ENCODE data around the gene ZBTB5. TPM values are rescaled to one million over a fixed set of nuclear protein-coding genes. Genes with fewer than 3 reads are reported as not detected.
A peak's percentile ranks its signal among the peaks of the same experiment; 100 is the strongest.

Gene ZBTB5
- total and polyA plus RNA-seq, 8 donors, result 2.2 to 16.5 (median 6.7) TPM; not detected in 1

- no peak overlapping the region for H3K4me3 ChIP-seq
- WGBS, 5 donors, result 85 to 95% (median 90%) methylated on average over 4 of the region's 4 CpGs
These were observed 51.9 kb downstream of the ZBTB5 start for GRCh38 chr9:37413311-37413710.

GRCh38 chr9:37412431-37413151, 52.7 kb downstream of the ZBTB5 start:
- intact Hi-C loops (cut with DNase I; ENCODE audit: low total_unique reads), result loop anchor here (10.0 kb wide), 1 partner anchor 62 kb away; no protein-coding TSS in a partner anchor
- no peak overlapping the region for H3K4me3 ChIP-seq
- TF ChIP-seq EP300 (IDR thresholded peaks at IDR 0.05), result no peak
- TF ChIP-seq POLR2AphosphoS5 (IDR thresholded peaks at IDR 0.05), result no peak
- TF ChIP-seq POLR2A (IDR thresholded peaks at IDR 0.05), result no peak
- TF ChIP-seq, protein P1, sequence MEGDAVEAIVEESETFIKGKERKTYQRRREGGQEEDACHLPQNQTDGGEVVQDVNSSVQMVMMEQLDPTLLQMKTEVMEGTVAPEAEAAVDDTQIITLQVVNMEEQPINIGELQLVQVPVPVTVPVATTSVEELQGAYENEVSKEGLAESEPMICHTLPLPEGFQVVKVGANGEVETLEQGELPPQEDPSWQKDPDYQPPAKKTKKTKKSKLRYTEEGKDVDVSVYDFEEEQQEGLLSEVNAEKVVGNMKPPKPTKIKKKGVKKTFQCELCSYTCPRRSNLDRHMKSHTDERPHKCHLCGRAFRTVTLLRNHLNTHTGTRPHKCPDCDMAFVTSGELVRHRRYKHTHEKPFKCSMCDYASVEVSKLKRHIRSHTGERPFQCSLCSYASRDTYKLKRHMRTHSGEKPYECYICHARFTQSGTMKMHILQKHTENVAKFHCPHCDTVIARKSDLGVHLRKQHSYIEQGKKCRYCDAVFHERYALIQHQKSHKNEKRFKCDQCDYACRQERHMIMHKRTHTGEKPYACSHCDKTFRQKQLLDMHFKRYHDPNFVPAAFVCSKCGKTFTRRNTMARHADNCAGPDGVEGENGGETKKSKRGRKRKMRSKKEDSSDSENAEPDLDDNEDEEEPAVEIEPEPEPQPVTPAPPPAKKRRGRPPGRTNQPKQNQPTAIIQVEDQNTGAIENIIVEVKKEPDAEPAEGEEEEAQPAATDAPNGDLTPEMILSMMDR (IDR thresholded peaks at IDR 0.05), result no peak

More at GRCh38 chr9:37413311-37413710, 51.9 kb downstream of the ZBTB5 start:
- H3K9me3 ChIP-seq, result no peaks in the 10 kb centered on the region
- intact Hi-C loops (cut with DNase I; ENCODE audit: low total_unique reads), result loop anchor here (10.0 kb wide), 1 partner anchor 61 kb away; no protein-coding TSS in a partner anchor
- no peaks in the 10 kb centered on the region for H3K27me3 ChIP-seq
- TF ChIP-seq POLR2A (IDR thresholded peaks at IDR 0.05), result no peak
- TF ChIP-seq, protein P1 (IDR thresholded peaks at IDR 0.05), result no peak
- TF ChIP-seq EP300 (IDR thresholded peaks at IDR 0.05), result no peak
- no peak for TF ChIP-seq POLR2AphosphoS5 (IDR thresholded peaks at IDR 0.05)
- H3K4me1 ChIP-seq, result peaks cover 0 to 11% (median 6%) of the 10 kb centered on the region in 4 donors
- DNase-seq, result no peak
- peak overlapping the region in 1 of 5 donors; percentile 25 for H3K27ac ChIP-seq
- H3K36me3 ChIP-seq, result no peaks in the 10 kb centered on the region

GRCh38 chr9:37410969-37411785, 54.1 kb downstream of the ZBTB5 start:
- Histone ChIP-seq H3K27ac (no peak overlapping the region), H3K4me3 (no peak overlapping the region), H3K27me3 (no peaks in the 10 kb centered on the region), H3K4me1 (peaks cover 0 to 11% (median 6%) of the 10 kb centered on the region in 4 donors), H3K36me3 (no peaks in the 10 kb centered on the region), H3K9me3 (no peaks in the 10 kb centered on the region)
- 74 to 87% (median 84%) methylated on average over 11 to 12 of the region's 13 CpGs for whole genome bisulfite sequencing, 5 donors
- no peak for DNase-seq
- intact Hi-C loops (cut with DNase I; ENCODE audit: low total_unique reads), result loop anchor here (10.0 kb wide), 1 partner anchor 64 kb away; no protein-coding TSS in a partner anchor
- TF ChIP-seq POLR2A (IDR thresholded peaks at IDR 0.05) (no peak), EP300 (IDR thresholded peaks at IDR 0.05) (no peak), POLR2AphosphoS5 (IDR thresholded peaks at IDR 0.05) (no peak)
- TF ChIP-seq, protein P1 (IDR thresholded peaks at IDR 0.05), result no peak

More at GRCh38 chr9:37412431-37413151, 52.7 kb downstream of the ZBTB5 start:
- Histone ChIP-seq H3K27ac (peak overlapping the region in 1 of 5 donors; percentile 25), H3K27me3 (no peaks in the 10 kb centered on the region), H3K36me3 (no peaks in the 10 kb centered on the region), H3K9me3 (no peaks in the 10 kb centered on the region), H3K4me1 (peaks cover 0 to 11% (median 6%) of the 10 kb centered on the region in 4 donors)
- WGBS, 5 donors, result 72 to 83% (median 72%) methylated on average over 14 to 17 of the region's 17 CpGs
- no peak for DNase-seq

- no peak for TF ChIP-seq POLR2AphosphoS5 (IDR thresholded peaks at IDR 0.05)
- TF ChIP-seq, protein P1 (IDR thresholded peaks at IDR 0.05), result no peak
- TF ChIP-seq EP300 (IDR thresholded peaks at IDR 0.05), result no peak
- no peak for TF ChIP-seq POLR2A (IDR thresholded peaks at IDR 0.05)
These were observed 54.8 kb downstream of the ZBTB5 start for GRCh38 chr9:37410354-37410861.

More at GRCh38 chr9:37410354-37410861, 54.8 kb downstream of the ZBTB5 start:
- Histone ChIP-seq H3K4me3 (no peak overlapping the region), H3K4me1 (peaks cover 0 to 9% (median 4%) of the 10 kb centered on the region in 4 donors), H3K27ac (no peak overlapping the region), H3K27me3 (no peaks in the 10 kb centered on the region), H3K9me3 (no peaks in the 10 kb centered on the region), H3K36me3 (no peaks in the 10 kb centered on the region)
- intact Hi-C loops (cut with DNase I; ENCODE audit: low total_unique reads), result loop anchor here (10.0 kb wide), 1 partner anchor 64 kb away; no protein-coding TSS in a partner anchor
- 83 to 91% (median 88%) methylated on average over 9 of the region's 9 CpGs for WGBS, 5 donors
- no peak for DNase-seq
